K562 (cell line): Measurements from ENCODE around the gene PSMA6.

Experiments
- CREB1 ChIP-seq, 2 experiments: sonication (generic) in 1 of 2; formaldehyde crosslinking in 1 of 2; IDR thresholded peaks; 2 replicates each; pipeline versions ENCODE4 v1.6.1 to v1.8.0; 2012 to 2022; ENCODE audit warnings: inconsistent platforms in 1 of 2, mild to moderate bottlenecking in 1 of 2, missing genetic modification reagents in 1 of 2, moderate library complexity in 1 of 2
- HDGF ChIP-seq: fragments of 450-650 bp; IDR thresholded peaks from 2 replicates; pipeline ENCODE4 v1.6.1; 2016
- NFRKB ChIP-seq: fragments of 450-650 bp; IDR thresholded peaks from 2 replicates; pipeline ENCODE4 v1.6.1; 2016; ENCODE audit warnings: low read depth
- POLR2A ChIP-seq: fragments of 450-650 bp; conservative IDR thresholded peaks from 2 replicates; pipeline ENCODE4 v1.6.1; 2016
- PTRF ChIP-seq: fragments of 450-650 bp; IDR thresholded peaks from 2 replicates; pipeline ENCODE4 v1.6.1; 2016; ENCODE audit warnings: mild to moderate bottlenecking, missing genetic modification characterization, missing compliant biosample characterization
- ZFX ChIP-seq: sonication (generic); formaldehyde crosslinking; IDR thresholded peaks from 2 replicates; pipeline ENCODE4 v1.8.0; 2022; ENCODE audit warnings: mild to moderate bottlenecking, missing genetic modification reagents, moderate library complexity
- ZNF239 ChIP-seq: fragments of 250-450 bp; sonication (Bioruptor Pico); IDR thresholded peaks from 2 replicates; pipeline ENCODE4 v1.4.0; 2020; ENCODE audit warnings: mild to moderate bottlenecking
- TF ChIP-seq, protein P1 (sequence below): fragments of 450-650 bp; IDR thresholded peaks from 2 replicates; pipeline ENCODE4 v1.6.1; 2017; ENCODE audit warnings: mild to moderate bottlenecking, moderate library complexity
- TF ChIP-seq, protein P2 (sequence below), 3 experiments: IDR thresholded peaks in 2 of 3; conservative IDR thresholded peaks in 1 of 3; 2 replicates each; pipeline ENCODE4 v1.5.1; 2011 to 2012; ENCODE audit warnings: low read length in 3 of 3, mild to moderate bottlenecking in 3 of 3, control low read depth in 2 of 3, improper control_type of control experiment in 1 of 3, inconsistent platforms in 1 of 3, low read depth in 1 of 3, mixed read lengths in 1 of 3, moderate library complexity in 1 of 3; ENCODE audit not compliant: insufficient read depth in 2 of 3

GRCh38 chr14:35341751-35342488, 49.7 kb downstream of the PSMA6 start:
- TF ChIP-seq NFRKB (no peak), ZFX (0 out of 2 replicates have a peak, but pooled peaks have one; percentile 16), CREB1 (IDR thresholded peaks at IDR 0.05) (no peak), CREB1 (CRISPR knock-in tag; IDR thresholded peaks at IDR 0.05) (no peak), POLR2A (no peak), HDGF (no peak), PTRF (tag) (no peak), ZNF239 (CRISPR knock-in tag) (no peak)
- TF ChIP-seq, protein P1, sequence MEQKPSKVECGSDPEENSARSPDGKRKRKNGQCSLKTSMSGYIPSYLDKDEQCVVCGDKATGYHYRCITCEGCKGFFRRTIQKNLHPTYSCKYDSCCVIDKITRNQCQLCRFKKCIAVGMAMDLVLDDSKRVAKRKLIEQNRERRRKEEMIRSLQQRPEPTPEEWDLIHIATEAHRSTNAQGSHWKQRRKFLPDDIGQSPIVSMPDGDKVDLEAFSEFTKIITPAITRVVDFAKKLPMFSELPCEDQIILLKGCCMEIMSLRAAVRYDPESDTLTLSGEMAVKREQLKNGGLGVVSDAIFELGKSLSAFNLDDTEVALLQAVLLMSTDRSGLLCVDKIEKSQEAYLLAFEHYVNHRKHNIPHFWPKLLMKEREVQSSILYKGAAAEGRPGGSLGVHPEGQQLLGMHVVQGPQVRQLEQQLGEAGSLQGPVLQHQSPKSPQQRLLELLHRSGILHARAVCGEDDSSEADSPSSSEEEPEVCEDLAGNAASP = no peak
- TF ChIP-seq, protein P2, sequence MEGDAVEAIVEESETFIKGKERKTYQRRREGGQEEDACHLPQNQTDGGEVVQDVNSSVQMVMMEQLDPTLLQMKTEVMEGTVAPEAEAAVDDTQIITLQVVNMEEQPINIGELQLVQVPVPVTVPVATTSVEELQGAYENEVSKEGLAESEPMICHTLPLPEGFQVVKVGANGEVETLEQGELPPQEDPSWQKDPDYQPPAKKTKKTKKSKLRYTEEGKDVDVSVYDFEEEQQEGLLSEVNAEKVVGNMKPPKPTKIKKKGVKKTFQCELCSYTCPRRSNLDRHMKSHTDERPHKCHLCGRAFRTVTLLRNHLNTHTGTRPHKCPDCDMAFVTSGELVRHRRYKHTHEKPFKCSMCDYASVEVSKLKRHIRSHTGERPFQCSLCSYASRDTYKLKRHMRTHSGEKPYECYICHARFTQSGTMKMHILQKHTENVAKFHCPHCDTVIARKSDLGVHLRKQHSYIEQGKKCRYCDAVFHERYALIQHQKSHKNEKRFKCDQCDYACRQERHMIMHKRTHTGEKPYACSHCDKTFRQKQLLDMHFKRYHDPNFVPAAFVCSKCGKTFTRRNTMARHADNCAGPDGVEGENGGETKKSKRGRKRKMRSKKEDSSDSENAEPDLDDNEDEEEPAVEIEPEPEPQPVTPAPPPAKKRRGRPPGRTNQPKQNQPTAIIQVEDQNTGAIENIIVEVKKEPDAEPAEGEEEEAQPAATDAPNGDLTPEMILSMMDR (IDR thresholded peaks at IDR 0.05 in 2 of 3, conservative IDR thresholded peaks at IDR 0.05 in 1 of 3; ENCODE audit: insufficient read depth in 2 of 3, low read depth in 1 of 3, low read length in 3 of 3) = no peak
